ENCODE measurements around the gene SLC37A1.

Gene SLC37A1

GRCh38 chr21:42531771-42532170, 18.1 kb downstream of the SLC37A1 start:
- no peak for DNase-seq

GRCh38 chr21:42532466-42533181, 19.0 kb downstream of the SLC37A1 start:
- no peak for DNase-seq

GRCh38 chr21:42533306-42533962, 19.8 kb downstream of the SLC37A1 start:
- DNase-seq = no peak

GRCh38 chr21:42533963-42534355, 20.3 kb downstream of the SLC37A1 start:
- DNase-seq = no peak

GRCh38 chr21:42534421-42535378, 21.0 kb downstream of the SLC37A1 start:
- DNase-seq = no peak

- no peak for DNase-seq
These were observed 22.0 kb downstream of the SLC37A1 start for GRCh38 chr21:42535602-42536171.

- no peak for DNase-seq
These were observed 22.9 kb downstream of the SLC37A1 start for GRCh38 chr21:42536601-42537000.

- DNase-seq = no peak
These were observed 23.6 kb downstream of the SLC37A1 start for GRCh38 chr21:42537106-42537742.

GRCh38 chr21:42538479-42539275, 25.0 kb downstream of the SLC37A1 start:
- DNase-seq = no peak

- no peak for DNase-seq
These were observed 25.7 kb downstream of the SLC37A1 start for GRCh38 chr21:42539342-42539741.

GRCh38 chr21:42539931-42540343, 26.3 kb downstream of the SLC37A1 start:
- no peak for DNase-seq

GRCh38 chr21:42540396-42540795, 26.7 kb downstream of the SLC37A1 start:
- no peak for DNase-seq

- DNase-seq = no peak
These were observed 27.5 kb downstream of the SLC37A1 start for GRCh38 chr21:42541174-42541573.

GRCh38 chr21:42541618-42542017, 28.0 kb downstream of the SLC37A1 start:
- DNase-seq = no peak

GRCh38 chr21:42542196-42542595, 28.5 kb downstream of the SLC37A1 start:
- DNase-seq = no peak

- no peak for DNase-seq
These were observed 28.9 kb downstream of the SLC37A1 start for GRCh38 chr21:42542596-42542995.

GRCh38 chr21:42543106-42543847, 29.6 kb downstream of the SLC37A1 start:
- DNase-seq = no peak

GRCh38 chr21:42544544-42544943, 30.9 kb downstream of the SLC37A1 start:
- DNase-seq = no peak

GRCh38 chr21:42545317-42545716, 31.7 kb downstream of the SLC37A1 start:
- DNase-seq = no peak

- no peak for DNase-seq
These were observed 32.1 kb downstream of the SLC37A1 start for GRCh38 chr21:42545745-42546144.

- DNase-seq = no peak
These were observed 32.8 kb downstream of the SLC37A1 start for GRCh38 chr21:42546433-42546832.

Data from activated effector memory CD4-positive, alpha-beta T cell treated with Interleukin-2 at 50 U/mL for 16 hours (primary cell).